COLO668 (cell line): ENCODE data around the gene LAMB3.

Experiments
- DNase-seq: peaks from one replicate; lab custom pipeline; 2025; ENCODE audit not compliant: unreplicated experiment; lab: John Stamatoyannopoulos, UW

Gene LAMB3

GRCh38 chr1:209565759-209566678 lies 86.2 kb downstream of the LAMB3 start:
- DNase-seq, result peak; percentile 88
